ENCODE measurements around the gene IFITM2. TPM values are rescaled to one million over a fixed set of nuclear protein-coding genes. Genes with fewer than 3 reads are reported as not detected.

The IFITM2 gene
- total and polyA plus RNA-seq, 2 of the 4 experiments (the other 2 are of a cell fraction): 31.2 to 564 TPM

- Histone ChIP-seq H3K27ac (ENCODE audit: insufficient read depth, low read length) (no peak overlapping the region), H3K4me1 (ENCODE audit: control insufficient read depth, insufficient read depth, low read length) (peaks cover 8% of the 10 kb centered on the region), H2BK5ac (ENCODE audit: low read depth, low read length, poor library complexity, severe bottlenecking) (peak overlapping the region; percentile 21), H2BK15ac (ENCODE audit: low read depth, low read length) (peak overlapping the region; percentile 87; the same call in 1 of the 3 replicates), H3K23ac (ENCODE audit: low read depth, low read length) (peak overlapping the region; percentile 16; the same call in 1 of the 2 replicates), H2AK5ac (ENCODE audit: low read depth, low read length) (peak overlapping the region; percentile 54), H3K36me3 (ENCODE audit: control insufficient read depth, insufficient read depth, low read length) (no peaks in the 10 kb centered on the region), H3K56ac (ENCODE audit: extremely low read depth, insufficient read depth, low read length) (no peak overlapping the region), H3K4me2 (ENCODE audit: low read depth, low read length) (no peak overlapping the region), H4K8ac (ENCODE audit: low read depth in 2 of 2, low read length in 2 of 2) (peak overlapping the region; percentile 64 to 77; a peak in 3 of 4 replicates), H3K79me1 (ENCODE audit: low read depth in 1 of 2, low read length in 2 of 2) (peaks cover 0 to 17% of the 10 kb centered on the region in 2 experiments; a peak in 1 of 4 replicates), H4K5ac (ENCODE audit: low read depth, low read length) (peak overlapping the region; percentile 87), H3K4me3 (ENCODE audit: insufficient read depth, low read depth, low read length) (no peak overlapping the region), H2BK20ac (ENCODE audit: low read depth, low read length) (peak overlapping the region; percentile 2; the same call in 1 of the 2 replicates), H2AFZ (replicated peaks; ENCODE audit: low read length, poor library complexity) (peak overlapping the region; percentile 3), H3K14ac (replicated peaks; ENCODE audit: low read depth, low read length) (0 out of 2 replicates have a peak overlapping the region, but pooled peaks have one; percentile 0), H3K4ac (ENCODE audit: low read depth, low read length) (peak overlapping the region; percentile 3), H2BK120ac (ENCODE audit: low read depth, low read length) (peak overlapping the region; percentile 45), H3K18ac (ENCODE audit: low read depth, low read length) (peak overlapping the region; percentile 61; the same call in 1 of the 2 replicates), H3K27me3 (ENCODE audit: control insufficient read depth, insufficient read depth, low read length) (no peaks in the 10 kb centered on the region), H3K9ac (ENCODE audit: low read depth, low read length) (no peak overlapping the region), H3K9me1 (ENCODE audit: insufficient read depth, low read length) (peaks cover 23% of the 10 kb centered on the region), H2AK9ac (replicated peaks; ENCODE audit: low read depth, low read length, poor library complexity) (peak overlapping the region; percentile 4), H3K9me3 (ENCODE audit: control insufficient read depth, insufficient read depth, low read length) (no peaks in the 10 kb centered on the region), H4K20me1 (ENCODE audit: insufficient read depth, low read length) (no peaks in the 10 kb centered on the region), H4K91ac (ENCODE audit: insufficient read depth, low read depth, low read length) (no peak overlapping the region; the same call in 1 of the 2 replicates)
- TF ChIP-seq CEBPB (IDR thresholded peaks at IDR 0.05; ENCODE audit: low read depth, low read length) (no peak), MAFK (IDR thresholded peaks at IDR 0.05; ENCODE audit: low read depth, low read length) (no peak), NFE2L2 (IDR thresholded peaks at IDR 0.05; ENCODE audit: low read depth, low read length) (no peak), FOS (IDR thresholded peaks at IDR 0.05; ENCODE audit: low read depth, low read length) (no peak), MXI1 (IDR thresholded peaks at IDR 0.05; ENCODE audit: borderline replicate concordance, low read depth, low read length) (no peak), RCOR1 (IDR thresholded peaks at IDR 0.05; ENCODE audit: insufficient replicate concordance, low read length) (no peak), POLR2A (IDR thresholded peaks at IDR 0.05; ENCODE audit: low read depth, low read length) (no peak), RFX5 (IDR thresholded peaks at IDR 0.05; ENCODE audit: low read depth, low read length) (no peak), RAD21 (IDR thresholded peaks at IDR 0.05; ENCODE audit: low read length) (no peak), MAZ (IDR thresholded peaks at IDR 0.05; ENCODE audit: borderline replicate concordance, low read depth, low read length) (no peak), ELK1 (IDR thresholded peaks at IDR 0.05; ENCODE audit: borderline replicate concordance, low read depth, low read length) (no peak), CTCF (conservative IDR thresholded peaks at IDR 0.05; ENCODE audit: low read depth, low read length) (no peak), CHD1 (IDR thresholded peaks at IDR 0.05; ENCODE audit: low read depth, low read length) (no peak)
- no TSS peak for BruUV-seq (replicated peaks)
- CTCF ChIA-PET: no interaction called here
- in situ Hi-C loops (cut with MboI; ENCODE audit: low sequenced_read_pairs) (loop anchor here (10.0 kb wide), 1 partner anchor 48 kb away; the partner anchor contains the start of gene IFITM2), intact Hi-C loops (cut with micrococcal nuclease) (no loop called here), dilution Hi-C loops (cut with HindIII; ENCODE audit: low sequenced_read_pairs, unreplicated experiment) (no loop called here)
- POLR2A ChIA-PET (ENCODE audit: unreplicated experiment): interaction anchor here (0.9 kb wide), 1 partner anchor 36 kb away, joined by 4 read pairs; no protein-coding TSS in a partner anchor
- 94% methylated on average over 3 of the region's 12 CpGs; no CpG with 5 or more reads in 1 of the 2 experiments for WGBS, 2 experiments (ENCODE audit: extremely low coverage in 2 of 2, insufficient read length in 1 of 2)
- DNase-seq (no peak), ATAC-seq (ENCODE audit: low read depth) (no peak)
These were observed 44.9 kb downstream of the IFITM2 start for GRCh38 chr11:352456-353031.

All from IMR-90 (cell line).